Activated CD4-positive, alpha-beta T cell treated with anti-CD3 and anti-CD28 coated beads for 24 hours (primary cell): ENCODE results near the gene C16orf89.

Source experiments
- DNase-seq, 2 donors: peaks; one replicate each; pipeline ENCODE4 v3.0.0-alpha.2; 2020; ENCODE audit warnings: low read depth in 2 of 2

Gene C16orf89

DNA sequence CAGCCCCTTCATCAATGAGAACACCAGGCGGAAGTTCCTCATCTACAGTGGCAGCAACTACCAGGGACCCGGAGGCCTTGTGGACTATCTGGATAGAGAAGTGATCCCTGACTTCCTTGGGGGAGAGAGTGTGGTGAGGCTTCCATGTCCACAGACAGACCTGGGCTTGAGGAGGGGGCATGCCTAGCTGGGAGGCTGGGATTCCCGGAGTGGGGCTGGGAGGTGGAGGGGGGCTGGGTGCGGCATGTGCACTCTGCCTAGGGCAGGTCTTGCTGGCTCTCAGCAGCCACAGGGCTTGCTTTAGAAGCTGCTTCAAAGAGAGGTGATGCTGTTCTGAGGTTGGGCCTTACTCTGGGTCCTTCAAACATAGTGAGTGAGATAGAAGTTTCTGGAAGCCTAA lies 59.8 kb downstream of the C16orf89 start:
- DNase-seq: no peak

DNA sequence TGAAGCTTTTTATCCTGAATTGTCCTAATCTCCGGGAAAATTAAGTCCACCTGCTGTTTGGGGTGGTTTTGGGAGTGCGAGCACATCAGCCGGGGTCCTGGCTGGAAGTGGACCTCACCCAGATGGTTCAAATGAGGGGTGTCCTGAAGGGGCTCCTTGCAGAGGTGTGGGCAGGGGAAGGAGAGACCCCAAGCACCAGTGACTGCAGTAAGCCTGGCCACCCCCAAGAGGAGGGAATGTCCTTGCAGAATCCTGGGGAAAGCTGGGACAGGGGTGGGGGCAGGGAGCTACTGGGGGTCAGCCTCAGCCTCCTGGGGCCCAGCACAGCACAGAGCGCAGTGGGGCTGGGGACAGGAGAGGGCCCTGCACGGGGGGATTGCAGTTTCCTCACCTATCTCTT lies 61.4 kb downstream of the C16orf89 start:
- no peak for DNase-seq

DNA sequence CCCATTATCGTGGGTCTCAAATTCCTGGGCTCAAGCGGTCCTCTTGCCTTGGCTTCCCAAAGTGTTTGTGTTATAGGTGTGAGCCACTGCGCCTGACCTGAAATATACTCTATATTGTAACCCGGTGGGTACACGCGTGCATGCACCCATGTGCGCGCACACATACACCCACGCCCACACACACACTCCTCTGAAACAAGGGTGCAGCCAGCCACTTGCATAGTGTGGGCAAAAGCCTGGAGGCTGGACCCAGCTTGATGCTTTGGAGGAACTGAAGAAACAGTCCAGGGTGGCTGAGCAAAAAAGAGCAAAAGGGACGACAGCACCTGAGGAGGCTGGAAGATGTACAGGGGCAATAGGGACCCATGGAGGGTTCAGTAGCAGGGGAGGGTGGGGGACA lies 61.9 kb downstream of the C16orf89 start:
- no peak for DNase-seq

DNA sequence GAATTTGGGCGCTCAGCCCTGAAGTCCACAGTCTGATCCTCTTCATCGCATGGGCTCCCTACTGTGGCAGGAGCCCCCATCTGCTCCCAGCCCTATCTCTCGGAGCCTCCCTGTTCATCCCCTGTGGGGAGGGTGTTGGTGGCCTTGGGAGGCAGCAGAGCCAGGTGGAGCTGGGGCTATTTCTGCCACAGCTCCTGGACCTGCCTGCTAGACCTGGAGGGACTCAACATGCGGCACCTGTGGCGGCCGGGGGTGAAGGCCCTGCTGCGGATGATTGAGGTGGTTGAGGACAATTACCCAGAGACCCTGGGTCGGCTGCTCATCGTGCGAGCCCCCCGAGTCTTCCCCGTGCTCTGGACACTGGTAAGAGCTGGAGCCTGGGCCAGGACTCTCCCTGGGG lies 62.5 kb downstream of the C16orf89 start:
- DNase-seq: no peak

DNA sequence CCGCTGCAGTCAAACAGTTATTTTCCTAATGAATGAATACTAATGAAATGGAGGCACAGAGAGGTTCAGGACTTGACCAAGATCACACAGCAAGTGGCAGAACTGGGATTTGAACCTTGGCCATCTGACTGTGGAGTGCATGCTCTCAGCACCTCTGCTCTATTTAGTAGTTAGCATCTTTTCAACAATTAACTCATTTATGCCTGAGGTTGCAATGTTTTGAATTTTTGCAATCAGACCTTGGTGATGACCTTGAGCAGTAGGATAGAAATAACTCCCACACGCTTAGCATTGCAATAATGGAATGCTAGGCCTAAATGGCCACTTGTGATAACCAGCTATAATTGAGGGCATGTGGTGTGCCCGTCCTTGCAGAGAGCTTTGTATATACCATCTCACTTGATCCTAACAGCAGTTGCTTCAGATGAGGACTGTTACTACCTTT lies 63.0 kb downstream of the C16orf89 start:
- DNase-seq: no peak

DNA sequence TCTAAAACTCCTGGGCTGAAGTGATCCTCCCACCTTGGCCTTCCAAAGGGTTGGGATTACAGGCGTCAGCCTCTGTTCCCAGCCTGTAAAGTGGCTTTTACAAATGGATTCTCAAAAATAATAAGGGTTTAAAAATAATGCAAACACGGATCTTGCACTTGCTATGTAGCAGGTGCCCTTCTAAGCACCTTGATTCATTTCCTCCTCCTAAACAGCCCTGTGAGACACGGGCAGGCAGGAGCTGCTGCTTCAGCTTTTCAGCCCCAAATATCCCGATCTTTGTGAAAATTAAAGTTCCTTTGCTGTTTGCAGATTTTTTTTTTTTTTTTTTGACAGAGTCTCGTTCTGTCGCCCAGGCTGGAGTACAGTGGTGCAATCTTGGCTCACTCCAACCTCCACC lies 63.8 kb downstream of the C16orf89 start:
- no peak for DNase-seq

DNA sequence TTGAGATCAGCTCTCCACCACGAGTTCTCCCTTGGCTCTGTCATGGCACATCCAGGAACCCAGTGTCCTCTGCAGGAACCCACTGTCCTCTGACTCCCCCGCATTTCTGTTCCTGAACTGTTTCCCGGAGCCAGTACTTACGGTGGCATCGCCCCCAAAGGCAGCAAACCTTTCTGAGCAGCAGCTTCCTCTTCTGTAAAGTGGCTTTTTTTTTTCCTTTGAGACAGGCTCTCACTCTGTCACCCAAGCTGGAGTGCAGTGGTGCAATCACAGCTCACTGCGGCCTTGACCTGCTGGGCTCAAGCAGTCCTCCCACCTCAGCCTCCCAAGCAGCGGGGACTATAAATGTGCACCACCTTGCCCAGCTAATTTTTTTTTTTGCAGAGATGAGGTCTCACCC lies 64.2 kb downstream of the C16orf89 start:
- DNase-seq: no peak

DNA sequence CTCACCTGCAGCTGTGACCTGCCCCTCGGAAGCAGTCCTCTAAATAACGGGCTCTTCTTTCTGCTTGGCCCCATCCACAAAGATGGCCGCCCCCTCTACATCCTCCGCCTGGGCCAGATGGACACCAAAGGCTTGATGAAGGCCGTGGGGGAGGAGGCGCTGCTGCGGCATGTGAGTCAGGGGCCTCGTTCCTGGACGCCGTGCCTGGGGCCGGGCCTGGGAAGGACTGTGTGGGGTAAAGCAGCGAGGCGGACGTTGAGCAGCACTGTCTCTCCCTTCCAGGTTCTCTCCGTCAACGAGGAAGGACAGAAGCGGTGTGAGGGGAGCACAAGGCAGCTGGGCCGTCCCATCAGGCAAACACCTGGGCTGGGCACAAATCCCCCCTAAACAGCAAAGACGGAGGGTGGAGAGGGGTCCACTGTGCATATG lies 65.2 kb downstream of the C16orf89 start:
- DNase-seq: no peak

DNA sequence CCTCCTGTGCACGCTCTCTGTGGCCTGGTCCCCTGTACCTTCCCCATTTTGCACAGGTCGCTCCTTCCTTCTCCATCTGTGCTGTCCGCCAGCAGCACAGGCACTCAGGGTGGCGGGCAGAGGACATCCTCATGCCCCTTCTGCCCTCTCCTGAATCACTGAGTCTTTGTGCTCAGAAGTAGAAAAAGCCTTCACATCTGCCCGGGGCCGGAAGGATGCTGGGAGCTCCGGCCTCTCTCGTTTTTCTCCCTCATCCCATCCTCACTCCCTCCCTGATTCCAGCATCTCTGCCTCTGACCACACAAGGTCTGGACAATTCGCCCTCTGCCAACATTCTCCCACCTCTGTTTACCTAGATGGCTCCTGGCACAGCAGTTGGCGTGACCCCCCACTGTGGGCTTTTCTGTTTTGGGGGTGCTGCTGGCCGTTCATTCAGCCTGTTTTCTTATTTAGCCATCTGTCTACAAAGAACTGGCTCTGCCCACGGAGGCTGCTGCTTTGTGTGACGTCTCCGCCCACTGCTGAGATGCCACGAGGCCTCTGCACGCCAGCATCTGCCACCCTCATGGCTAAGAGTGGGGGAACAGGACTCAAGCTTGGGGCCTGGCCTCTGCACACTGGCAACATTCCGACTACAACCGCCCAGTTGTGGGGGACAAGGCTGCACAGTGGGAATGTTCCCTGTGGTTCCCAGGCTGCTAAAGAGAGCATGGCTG lies 70.9 kb downstream of the C16orf89 start:
- no peak for DNase-seq
